CD14-positive monocyte (primary cell): Measurements from ENCODE around the gene LY86. TPM values are rescaled to one million over a fixed set of nuclear protein-coding genes. Genes with fewer than 3 reads are reported as not detected.
"Not testable (repeated sequence)": the region's sequence is repeated elsewhere in the genome, so short reads cannot be mapped to it uniquely, and the experiment has no call there.

Source experiments
- DNase-seq, 3 donors: peaks; one replicate each; pipeline ENCODE4 v3.0.0-alpha.2; 2011 to 2022
- H2AFZ ChIP-seq: 2 replicates; pipeline ENCODE4 v1.6.0; 2012; ENCODE audit warnings: mild to moderate bottlenecking, low read depth, low read length, inconsistent platforms; ENCODE audit not compliant: insufficient read depth, poor library complexity, severe bottlenecking
- H3K27ac ChIP-seq, 2 donors: 1 replicate in 1 of 2; 2 replicates in 1 of 2; pipeline ENCODE4 v1.5.1; 2012 to 2013; ENCODE audit warnings: low read length in 2 of 2, control low read depth in 1 of 2, inconsistent platforms in 1 of 2, low read depth in 1 of 2, mild to moderate bottlenecking in 1 of 2
- H3K27me3 ChIP-seq, 2 donors: one replicate each; pipeline versions ENCODE4 v1.6.0 to v1.6.1; 2011 to 2013; ENCODE audit warnings: low read length in 2 of 2; ENCODE audit not compliant: control insufficient read depth in 2 of 2, insufficient read depth in 2 of 2
- H3K36me3 ChIP-seq, 2 donors: replicated peaks in 1 of 2; 1 replicate in 1 of 2; 2 replicates in 1 of 2; pipeline versions ENCODE4 v1.5.1 to v1.6.1; 2012 to 2013; ENCODE audit warnings: low read length in 2 of 2, control low read depth in 1 of 2, inconsistent platforms in 1 of 2, mild to moderate bottlenecking in 1 of 2; ENCODE audit not compliant: insufficient read depth in 2 of 2, control insufficient read depth in 1 of 2
- H3K4me1 ChIP-seq, 2 donors: 1 replicate in 1 of 2; 2 replicates in 1 of 2; pipeline versions ENCODE4 v1.5.1 to v1.6.1; 2012 to 2013; ENCODE audit warnings: low read length in 2 of 2, control low read depth in 1 of 2, inconsistent platforms in 1 of 2, mild to moderate bottlenecking in 1 of 2, moderate library complexity in 1 of 2; ENCODE audit not compliant: insufficient read depth in 2 of 2, control insufficient read depth in 1 of 2
- H3K4me2 ChIP-seq: replicated peaks from 2 replicates; pipeline ENCODE3; 2012; ENCODE audit warnings: low read length, moderate library complexity, mild to moderate bottlenecking; ENCODE audit not compliant: poor library complexity, severe bottlenecking; ENCODE audit errors: extremely low read depth
- H3K4me3 ChIP-seq, 3 experiments: fragments of 200-600 bp in 1 of 3; sonication (generic) in 1 of 3; replicated peaks in 1 of 3; 1 replicate in 2 of 3; 2 replicates in 1 of 3; pipeline ENCODE4 v1.5.1; 2011 to 2013; ENCODE audit warnings: low read length in 3 of 3, mild to moderate bottlenecking in 3 of 3, control low read depth in 2 of 3, low read depth in 2 of 3, inconsistent platforms in 1 of 3, moderate library complexity in 1 of 3
- H3K79me2 ChIP-seq: 2 replicates; pipeline ENCODE4 v1.6.0; 2012; ENCODE audit warnings: mild to moderate bottlenecking, control low read depth, inconsistent platforms, low read length, moderate library complexity; ENCODE audit not compliant: insufficient read depth
- H3K9ac ChIP-seq: 2 replicates; pipeline ENCODE4 v1.6.0; 2017; ENCODE audit warnings: low read length, mild to moderate bottlenecking; ENCODE audit not compliant: insufficient read depth, poor library complexity, severe bottlenecking
- H3K9me3 ChIP-seq, 2 donors: replicated peaks in 1 of 2; 1 replicate in 1 of 2; 2 replicates in 1 of 2; pipeline versions ENCODE4 v1.5.1 to v1.6.1; 2012 to 2013; ENCODE audit warnings: low read length in 2 of 2, control low read depth in 1 of 2; ENCODE audit not compliant: control insufficient read depth in 1 of 2, insufficient read depth in 1 of 2
- H4K20me1 ChIP-seq: 2 replicates; pipeline ENCODE4 v1.6.0; 2012; ENCODE audit warnings: mild to moderate bottlenecking, low read length, control low read depth, moderate library complexity; ENCODE audit not compliant: insufficient read depth
- H3K27ac Mint-ChIP-seq, 7 donors: one replicate each; pipeline ENCODE4 v1.8.0; 2020; ENCODE audit warnings: mild to moderate bottlenecking in 7 of 7, mixed read lengths in 7 of 7, moderate library complexity in 6 of 7, inconsistent platforms in 2 of 7
- H3K27me3 Mint-ChIP-seq, 3 donors: one replicate each; pipeline ENCODE4 v1.8.0; 2021 to 2022; ENCODE audit warnings: low read depth in 3 of 3, mild to moderate bottlenecking in 3 of 3, mixed read lengths in 3 of 3, moderate library complexity in 3 of 3, inconsistent platforms in 1 of 3
- H3K36me3 Mint-ChIP-seq, 2 donors: one replicate each; pipeline ENCODE4 v1.8.0; 2020; ENCODE audit warnings: mixed read lengths in 2 of 2, inconsistent platforms in 1 of 2, mild to moderate bottlenecking in 1 of 2
- H3K4me1 Mint-ChIP-seq: one replicate; pipeline ENCODE4 v1.8.0; 2020; ENCODE audit warnings: mild to moderate bottlenecking, mixed read lengths
- H3K4me3 Mint-ChIP-seq, 2 donors: one replicate each; pipeline ENCODE4 v1.8.0; 2020; ENCODE audit warnings: mild to moderate bottlenecking in 2 of 2, mixed read lengths in 2 of 2, moderate library complexity in 1 of 2
- H3K9me3 Mint-ChIP-seq, 7 donors: one replicate each; pipeline ENCODE4 v1.8.0; 2020 to 2022; ENCODE audit warnings: mixed read lengths in 7 of 7, mild to moderate bottlenecking in 6 of 7, moderate library complexity in 6 of 7, inconsistent platforms in 2 of 7
- WGBS: methylation state at CpG from one replicate; pipeline ENCODE4 v1.1.5; 2013; ENCODE audit warnings: missing lambda C conversion rate; ENCODE audit not compliant: insufficient coverage; 5-methylcytosine and 5-hydroxymethylcytosine counted together
- intact Hi-C, 2 donors: fragments of 100-400 bp; cut with micrococcal nuclease; formaldehyde crosslinking; loops; one replicate each; pipeline versions ENCODE4 v1.15.0 to v1.15.1; 2023
- polyA plus RNA-seq, 3 donors: library from polyadenylated mRNA; depleted of rRNA in 1 of 3; unstranded in 2 of 3; stranded (reverse) in 1 of 3; fragments of 300-500 nt in 2 of 3; fragments of >200 nt in 1 of 3; fragmentation: Illumina TruSeq in 2 of 3; gene quantifications; 1 replicate in 2 of 3; 2 replicates in 1 of 3; pipeline ENCODE4 v1.2.3, GENCODE V29; 2012 to 2021
- TF ChIP-seq, protein P1 (sequence below): fragments of 200-600 bp; IDR thresholded peaks from one replicate; pipeline ENCODE4 v1.8.0; 2022; ENCODE audit warnings: antibody characterized with exemption, mild to moderate bottlenecking

The LY86 gene
- polyA plus RNA-seq, 3 donors: 166 to 609 (median 454) TPM

DNA sequence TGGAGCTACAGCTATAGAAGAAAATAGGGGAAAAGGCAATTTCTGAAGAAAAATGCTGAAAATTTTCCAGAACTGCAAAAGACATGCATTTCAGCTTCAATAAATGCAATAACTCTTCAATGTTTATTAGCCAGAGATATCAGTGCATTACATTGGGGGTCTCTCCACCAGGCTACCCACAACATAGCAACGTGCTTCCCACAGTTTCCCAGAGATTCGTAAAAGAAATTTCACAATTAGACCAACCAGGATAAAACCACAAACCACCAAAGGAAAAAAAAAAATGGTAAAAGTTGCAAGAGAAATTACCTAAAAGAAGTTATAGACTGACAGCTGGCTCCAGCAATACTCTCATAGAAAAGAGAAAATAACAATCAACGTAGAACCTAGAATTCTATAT is 16.0 kb downstream of the LY86 start:
- Histone ChIP-seq H3K9me3 (peaks cover 18 to 20% of the 10 kb centered on the region in 2 donors), H3K4me3 (no peak overlapping the region), H3K27me3 (no peaks in the 10 kb centered on the region), H3K4me2 (no peak overlapping the region), H2AFZ (no peak overlapping the region), H4K20me1 (peaks cover 20% of the 10 kb centered on the region), H3K9ac (no peak overlapping the region), H3K79me2 (peaks cover 52% of the 10 kb centered on the region), H3K36me3 (peaks cover 9 to 45% of the 10 kb centered on the region in 2 donors), H3K27ac (no peak overlapping the region), H3K4me1 (peaks cover 5 to 7% of the 10 kb centered on the region in 2 donors)
- peaks cover 18 to 33% (median 27%) of the 10 kb centered on the region in 7 donors for H3K9me3 Mint-ChIP-seq
- no peak overlapping the region for H3K4me3 Mint-ChIP-seq
- no CpG with 5 or more reads among the region's 3 CpGs for WGBS
- peak overlapping the region in 1 of 7 donors; percentile 12 for H3K27ac Mint-ChIP-seq
- TF ChIP-seq, protein P1, sequence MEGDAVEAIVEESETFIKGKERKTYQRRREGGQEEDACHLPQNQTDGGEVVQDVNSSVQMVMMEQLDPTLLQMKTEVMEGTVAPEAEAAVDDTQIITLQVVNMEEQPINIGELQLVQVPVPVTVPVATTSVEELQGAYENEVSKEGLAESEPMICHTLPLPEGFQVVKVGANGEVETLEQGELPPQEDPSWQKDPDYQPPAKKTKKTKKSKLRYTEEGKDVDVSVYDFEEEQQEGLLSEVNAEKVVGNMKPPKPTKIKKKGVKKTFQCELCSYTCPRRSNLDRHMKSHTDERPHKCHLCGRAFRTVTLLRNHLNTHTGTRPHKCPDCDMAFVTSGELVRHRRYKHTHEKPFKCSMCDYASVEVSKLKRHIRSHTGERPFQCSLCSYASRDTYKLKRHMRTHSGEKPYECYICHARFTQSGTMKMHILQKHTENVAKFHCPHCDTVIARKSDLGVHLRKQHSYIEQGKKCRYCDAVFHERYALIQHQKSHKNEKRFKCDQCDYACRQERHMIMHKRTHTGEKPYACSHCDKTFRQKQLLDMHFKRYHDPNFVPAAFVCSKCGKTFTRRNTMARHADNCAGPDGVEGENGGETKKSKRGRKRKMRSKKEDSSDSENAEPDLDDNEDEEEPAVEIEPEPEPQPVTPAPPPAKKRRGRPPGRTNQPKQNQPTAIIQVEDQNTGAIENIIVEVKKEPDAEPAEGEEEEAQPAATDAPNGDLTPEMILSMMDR: no peak
- H3K27me3 Mint-ChIP-seq: peaks cover 0 to 2% (median 0%) of the 10 kb centered on the region in 3 donors
- H3K36me3 Mint-ChIP-seq: peaks cover 43 to 79% of the 10 kb centered on the region in 2 donors
- no peak for DNase-seq
- intact Hi-C loops: no loop called here
- peaks cover 14% of the 10 kb centered on the region for H3K4me1 Mint-ChIP-seq

DNA sequence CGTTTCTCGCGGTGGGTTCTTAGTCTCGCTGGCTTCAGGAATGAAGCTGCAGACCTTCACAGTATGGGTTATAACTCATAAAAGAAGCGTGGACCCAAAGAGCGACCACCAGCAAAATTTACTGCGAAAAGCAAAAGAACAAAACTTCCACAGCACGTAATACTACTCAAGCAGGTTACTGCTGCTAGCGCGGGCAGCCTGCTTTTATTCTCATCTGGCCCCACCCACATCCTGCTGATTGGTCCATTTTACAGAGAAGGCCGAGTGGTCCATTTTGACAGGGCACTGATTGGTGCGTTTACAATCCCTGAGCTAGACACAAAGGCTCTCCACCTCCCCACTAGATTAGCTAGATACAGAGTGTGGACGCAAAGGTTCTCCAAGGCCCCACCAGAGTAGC is 17.4 kb downstream of the LY86 start:
- H3K4me3 Mint-ChIP-seq: no peak overlapping the region
- no peak overlapping the region for H3K27ac Mint-ChIP-seq
- Histone ChIP-seq H3K79me2 (peaks cover 48% of the 10 kb centered on the region), H3K4me1 (peaks cover 17 to 20% of the 10 kb centered on the region in 2 donors), H2AFZ (no peak overlapping the region), H3K9ac (no peak overlapping the region), H3K4me3 (no peak overlapping the region), H3K36me3 (peaks cover 6 to 33% of the 10 kb centered on the region in 2 donors), H3K9me3 (peaks cover 18 to 20% of the 10 kb centered on the region in 2 donors), H4K20me1 (peaks cover 25% of the 10 kb centered on the region), H3K4me2 (no peak overlapping the region), H3K27me3 (no peaks in the 10 kb centered on the region), H3K27ac (no peak overlapping the region)
- TF ChIP-seq, protein P1: no peak
- intact Hi-C loops: no loop called here
- H3K4me1 Mint-ChIP-seq: peaks cover 23% of the 10 kb centered on the region
- peaks cover 36 to 71% of the 10 kb centered on the region in 2 donors for H3K36me3 Mint-ChIP-seq
- peaks cover 18 to 33% (median 27%) of the 10 kb centered on the region in 7 donors for H3K9me3 Mint-ChIP-seq
- DNase-seq: no peak
- peaks cover 0 to 2% (median 0%) of the 10 kb centered on the region in 3 donors for H3K27me3 Mint-ChIP-seq
- WGBS: 98% methylated on average over 6 of the region's 13 CpGs

DNA sequence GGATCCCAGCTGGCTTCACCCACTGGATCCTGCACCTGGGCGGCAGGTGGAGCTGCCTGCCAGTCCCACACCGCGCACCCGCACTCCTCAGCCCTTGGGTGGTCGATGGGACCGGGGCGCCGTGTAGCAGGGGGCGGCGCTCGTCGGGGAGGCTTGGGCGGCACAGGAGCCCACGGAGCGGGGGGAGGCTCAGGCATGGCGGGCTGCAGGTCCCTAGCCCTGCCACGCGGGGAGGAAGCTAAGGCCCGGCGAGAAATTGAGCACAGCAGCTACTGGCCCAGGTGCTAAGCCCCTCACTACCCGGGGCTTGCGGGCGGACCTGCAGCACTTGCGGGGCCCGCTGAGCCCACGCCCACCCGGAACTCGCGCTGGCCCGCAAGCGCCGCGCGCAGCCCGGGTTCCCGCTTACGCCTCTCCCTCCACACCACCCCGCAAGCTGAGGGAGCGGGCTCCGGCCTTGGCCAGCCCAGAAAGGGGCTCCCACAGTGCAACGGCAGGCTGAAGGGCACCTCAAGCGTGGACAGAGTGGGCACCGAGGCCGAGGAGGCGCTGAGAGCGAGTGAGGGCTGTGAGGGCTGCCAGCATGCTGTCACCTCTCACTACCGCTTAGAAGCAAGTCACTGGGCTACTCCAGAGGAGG is 18.0 kb downstream of the LY86 start:
- H3K27me3 ChIP-seq, H3K4me3 Mint-ChIP-seq, H3K9ac ChIP-seq, H3K27me3 Mint-ChIP-seq, DNase-seq, H3K4me3 ChIP-seq, H2AFZ ChIP-seq, H3K4me2 ChIP-seq, H3K27ac ChIP-seq, intact Hi-C loops: not testable (repeated sequence)
- Histone ChIP-seq H3K36me3 (peaks cover 4 to 28% of the 10 kb centered on the region in 2 donors), H3K9me3 (peaks cover 18 to 20% of the 10 kb centered on the region in 2 donors), H4K20me1 (peaks cover 31% of the 10 kb centered on the region), H3K79me2 (peaks cover 50% of the 10 kb centered on the region), H3K4me1 (peaks cover 17 to 22% of the 10 kb centered on the region in 2 donors)
- WGBS: 98% methylated on average over 24 of the region's 47 CpGs
- Mint-ChIP-seq H3K9me3 (peaks cover 18 to 31% (median 27%) of the 10 kb centered on the region in 7 donors), H3K36me3 (peaks cover 32 to 71% of the 10 kb centered on the region in 2 donors), H3K27ac (peak overlapping the region in 1 of 7 donors; percentile 78), H3K4me1 (peaks cover 20% of the 10 kb centered on the region)
